HCT116 (cell line): ENCODE data around the gene CISH. TPM values are rescaled to one million over a fixed set of nuclear protein-coding genes. Genes with fewer than 3 reads are reported as not detected.

Experiments
- ATAC-seq: fragments of 200-7000 bp; cut with Tn5 transposase; 2 replicates; pipeline ENCODE4 v1.9.1; 2020; ENCODE audit warnings: mild to moderate bottlenecking, moderate library complexity
- BruUV-seq: library from RNA; stranded (reverse); fragments of 400-500 nt; replicated peaks from 2 replicates; lab custom pipeline; 2021; lab: Mats Ljungman, UMichigan
- CTCF ChIA-PET: fragments of 300-600 bp; sonication (Branson Sonifier 250); formaldehyde crosslinking; loops from one replicate; lab custom pipeline; 2021; ENCODE audit warnings: antibody characterized with exemption; lab: Charles Lee
- POLR2A ChIA-PET: fragments of 300-600, 350-600 bp; sonication (Branson Sonifier 250); formaldehyde crosslinking; loops from one replicate; lab custom pipeline; 2021; ENCODE audit warnings: antibody characterized with exemption; lab: Charles Lee
- RAD21 ChIA-PET, 2 experiments: fragments of 300-600 bp; sonication (Branson Sonifier 250); formaldehyde crosslinking; loops; one replicate each; lab custom pipeline; 2023; ENCODE audit warnings: low total read pairs in 2 of 2; ENCODE audit not compliant: uncharacterized antibody in 2 of 2, unreplicated experiment in 2 of 2, low non-redundant PET in 1 of 2; lab: Charles Lee
- DNase-seq: peaks from one replicate; pipeline ENCODE4 v3.0.0-alpha.2; 2010; ENCODE audit warnings: low read depth, low spot score
- H2AFZ ChIP-seq: fragments of 200-600 bp; shearing (Covaris generic), sonication (generic); 2 replicates; pipeline ENCODE4 v1.6.1; 2017; ENCODE audit warnings: low read depth, mixed run types, mixed read lengths, antibody characterized with exemption, low read length; ENCODE audit not compliant: poor library complexity, severe bottlenecking
- H3K27ac ChIP-seq: 2 replicates; pipeline ENCODE4 v1.5.1; 2012; ENCODE audit warnings: low read depth, low read length
- H3K27me3 ChIP-seq: fragments of 200-600 bp; sonication (generic); 2 replicates; pipeline ENCODE4 v1.6.1; 2016; ENCODE audit warnings: mixed run types, low read length, mixed read lengths; ENCODE audit not compliant: insufficient read depth
- H3K36me3 ChIP-seq, 2 experiments: fragments of 200-500 bp in 1 of 2; fragments of 200-600 bp in 1 of 2; sonication (Bioruptor generic) in 1 of 2; sonication (generic) in 1 of 2; 2 replicates each; pipeline versions ENCODE4 v1.5.1 to v1.6.1; 2014 to 2016; ENCODE audit warnings: low read length in 2 of 2, inconsistent platforms in 1 of 2, mixed read lengths in 1 of 2, mixed run types in 1 of 2; ENCODE audit not compliant: insufficient read depth in 2 of 2, control insufficient read depth in 1 of 2
- H3K4me1 ChIP-seq, 2 experiments: fragments of 200-600 bp in 1 of 2; sonication (generic) in 1 of 2; 2 replicates each; pipeline versions ENCODE4 v1.5.1 to v1.6.1; 2012 to 2017; ENCODE audit warnings: low read length in 2 of 2, inconsistent platforms in 1 of 2, mild to moderate bottlenecking in 1 of 2, mixed read lengths in 1 of 2, mixed run types in 1 of 2, moderate library complexity in 1 of 2; ENCODE audit not compliant: insufficient read depth in 2 of 2, control insufficient read depth in 1 of 2
- H3K4me2 ChIP-seq: fragments of 200-600 bp; sonication (generic); 2 replicates; pipeline ENCODE4 v1.6.1; 2017; ENCODE audit warnings: mixed run types, low read length, mixed read lengths
- H3K4me3 ChIP-seq, 2 experiments: fragments of 200-600 bp in 1 of 2; sonication (generic) in 1 of 2; replicated peaks in 1 of 2; 2 replicates each; pipeline ENCODE4 v1.5.1; 2011 to 2016; ENCODE audit warnings: low read length in 2 of 2, control low read depth in 1 of 2, low read depth in 1 of 2, mild to moderate bottlenecking in 1 of 2, mixed read lengths in 1 of 2, mixed run types in 1 of 2
- H3K79me2 ChIP-seq: fragments of 200-600 bp; sonication (generic); 2 replicates; pipeline ENCODE4 v1.6.1; 2017; ENCODE audit warnings: mild to moderate bottlenecking, mixed run types, low read length, moderate library complexity, mixed read lengths; ENCODE audit not compliant: insufficient read depth
- H3K9ac ChIP-seq: fragments of 200-600 bp; sonication (generic); 2 replicates; pipeline ENCODE4 v1.6.1; 2016; ENCODE audit warnings: low read length, mixed read lengths
- H3K9me2 ChIP-seq: fragments of 200-600 bp; sonication (generic), shearing (Covaris generic); 2 replicates; pipeline ENCODE4 v1.6.1; 2017; ENCODE audit warnings: mixed run types, mild to moderate bottlenecking, moderate library complexity; ENCODE audit not compliant: insufficient read depth
- H3K9me3 ChIP-seq, 2 experiments: fragments of 200-500 bp in 1 of 2; fragments of 200-600 bp in 1 of 2; sonication (Bioruptor generic) in 1 of 2; sonication (generic) in 1 of 2; 2 replicates each; pipeline ENCODE4 v1.6.1; 2014 to 2017; ENCODE audit warnings: low read length in 2 of 2, mixed read lengths in 2 of 2, inconsistent platforms in 1 of 2, low read depth in 1 of 2, mild to moderate bottlenecking in 1 of 2, mixed run types in 1 of 2, moderate library complexity in 1 of 2; ENCODE audit not compliant: control insufficient read depth in 1 of 2, insufficient read depth in 1 of 2
- H4K20me1 ChIP-seq: fragments of 200-600 bp; sonication (generic), shearing (Covaris generic); 2 replicates; pipeline ENCODE4 v1.6.1; 2017; ENCODE audit warnings: mixed run types, mild to moderate bottlenecking, moderate library complexity; ENCODE audit not compliant: insufficient read depth
- CBX3 ChIP-seq: IDR thresholded peaks from 2 replicates; pipeline ENCODE4 v1.6.1; 2012; ENCODE audit warnings: low read depth
- CEBPB ChIP-seq: IDR thresholded peaks from 2 replicates; pipeline ENCODE4 v1.6.1; 2012; ENCODE audit warnings: low read depth
- EZH2 ChIP-seq: fragments of 200-600 bp; sonication (generic); IDR thresholded peaks from 2 replicates; pipeline ENCODE4 v1.6.1; 2017; ENCODE audit warnings: antibody characterized with exemption, mixed run types
- EZH2phosphoT487 ChIP-seq: fragments of 200-600 bp; IDR thresholded peaks from 2 replicates; pipeline ENCODE4 v1.6.1; 2018; ENCODE audit warnings: antibody characterized with exemption, borderline replicate concordance
- POLR2AphosphoS5 ChIP-seq: IDR thresholded peaks from 2 replicates; pipeline ENCODE4 v1.6.1; 2011; ENCODE audit warnings: mild to moderate bottlenecking, low read depth, low read length, moderate library complexity
- RAD21 ChIP-seq: IDR thresholded peaks from 2 replicates; pipeline ENCODE4 v1.6.1; 2012; ENCODE audit warnings: low read depth, mild to moderate bottlenecking
- SIN3A ChIP-seq: IDR thresholded peaks from 2 replicates; pipeline ENCODE4 v1.6.1; 2012; ENCODE audit warnings: low read depth
- SRF ChIP-seq: IDR thresholded peaks from 2 replicates; pipeline ENCODE4 v1.6.1; 2012; ENCODE audit warnings: low read depth
- intact Hi-C: fragments of 100-400 bp; cut with micrococcal nuclease; formaldehyde crosslinking; loops from 2 replicates; pipeline ENCODE4 v1.10.0; 2022
- total RNA-seq: library from RNA; stranded (reverse); gene quantifications from one replicate; pipeline ENCODE4 v1.2.1, GENCODE V29; 2021; ENCODE audit not compliant: unreplicated experiment
- TF ChIP-seq, protein P1 (sequence below), 3 experiments: fragments of 200-600 bp in 1 of 3; sonication (generic) in 1 of 3; IDR thresholded peaks in 2 of 3; conservative IDR thresholded peaks in 1 of 3; 2 replicates each; pipeline ENCODE4 v1.5.1; 2012 to 2017; ENCODE audit warnings: low read depth in 2 of 3, low read length in 2 of 3, antibody characterized with exemption in 1 of 3, borderline replicate concordance in 1 of 3, control low read depth in 1 of 3, mild to moderate bottlenecking in 1 of 3, mixed read lengths in 1 of 3, mixed run types in 1 of 3, moderate library complexity in 1 of 3; ENCODE audit not compliant: insufficient read depth in 1 of 3
- TF ChIP-seq, protein P2 (sequence below): IDR thresholded peaks from 2 replicates; pipeline ENCODE4 v1.6.1; 2012

CISH gene
- total RNA-seq, 1 experiment from 2014 or later, result 4.5 TPM

DNA sequence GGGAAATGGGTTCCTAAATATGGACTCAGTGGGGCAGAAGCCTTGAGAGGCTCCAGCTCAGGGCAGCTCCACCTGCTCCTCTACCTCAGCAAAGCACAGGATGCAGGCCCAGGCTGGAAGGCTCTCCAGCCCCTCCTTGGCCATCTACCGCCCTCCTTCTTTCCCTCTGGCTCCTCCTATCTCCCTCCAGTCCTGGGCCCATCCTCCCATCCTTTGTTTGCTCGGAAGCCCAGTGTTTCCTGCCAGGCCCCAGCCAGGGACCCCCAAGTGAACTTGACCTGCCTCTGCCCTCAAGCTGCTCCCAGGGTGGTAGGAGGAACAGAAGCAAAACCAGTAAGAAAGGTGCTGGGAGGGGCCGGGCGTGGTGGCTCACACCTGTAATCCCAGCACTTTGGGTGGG, 25.4 kb upstream of the CISH start:
- BruUV-seq, result no TSS peak
- RAD21 ChIA-PET, result no interaction called here

DNA sequence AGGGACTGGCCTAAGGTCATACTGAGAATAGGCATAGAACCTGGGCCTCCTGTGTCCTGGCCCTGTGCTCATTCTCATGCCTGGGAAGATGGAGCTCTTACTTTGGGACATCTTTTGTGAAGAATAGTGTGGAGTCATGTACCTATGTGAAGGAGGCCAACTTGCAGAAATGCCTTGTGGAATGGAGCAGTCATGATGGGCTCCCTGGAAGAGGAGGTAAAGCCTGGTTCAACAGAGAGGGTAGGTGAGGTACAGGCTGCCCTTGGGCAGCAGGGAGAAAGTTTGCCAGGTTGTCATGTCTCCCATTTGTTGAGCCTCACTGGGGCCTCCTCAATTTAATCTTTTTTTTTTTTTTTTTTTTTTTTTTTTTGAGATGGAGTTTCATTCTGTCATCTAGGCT, 23.5 kb upstream of the CISH start:
- Histone ChIP-seq H3K36me3 (peaks cover 0 to 7% of the 10 kb centered on the region in 2 experiments; a peak in 1 of 4 replicates), H3K4me1 (peaks cover 23 to 67% of the 10 kb centered on the region in 2 experiments), H4K20me1 (no peaks in the 10 kb centered on the region; the same call in 1 of the 2 replicates), H3K4me3 (no peak overlapping the region), H3K4me2 (no peak overlapping the region), H3K9me2 (no peaks in the 10 kb centered on the region), H3K9ac (no peak overlapping the region), H2AFZ (no peak overlapping the region), H3K27me3 (no peaks in the 10 kb centered on the region), H3K9me3 (no peaks in the 10 kb centered on the region), H3K79me2 (peaks cover 89% of the 10 kb centered on the region), H3K27ac (no peak overlapping the region)
- intact Hi-C loops, result no loop called here
- ChIA-PET POLR2A (interaction anchor here (0.7 kb wide), 1 partner anchor 18 kb away, joined by 3 read pairs; the partner anchor contains the start of gene MAPKAPK3), CTCF (interaction anchor here (0.7 to 1.2 kb wide), 2 partner anchors 10 to 18 kb away, joined by 4 to 5 read pairs; no protein-coding TSS in a partner anchor)
- BruUV-seq, result no TSS peak
- no peak for ATAC-seq
- no peak for DNase-seq
- no peak for TF ChIP-seq RAD21
- TF ChIP-seq CEBPB, result no peak
- no peak for TF ChIP-seq SIN3A
- no peak for TF ChIP-seq SRF
- TF ChIP-seq EZH2, result no peak
- TF ChIP-seq, protein P1, sequence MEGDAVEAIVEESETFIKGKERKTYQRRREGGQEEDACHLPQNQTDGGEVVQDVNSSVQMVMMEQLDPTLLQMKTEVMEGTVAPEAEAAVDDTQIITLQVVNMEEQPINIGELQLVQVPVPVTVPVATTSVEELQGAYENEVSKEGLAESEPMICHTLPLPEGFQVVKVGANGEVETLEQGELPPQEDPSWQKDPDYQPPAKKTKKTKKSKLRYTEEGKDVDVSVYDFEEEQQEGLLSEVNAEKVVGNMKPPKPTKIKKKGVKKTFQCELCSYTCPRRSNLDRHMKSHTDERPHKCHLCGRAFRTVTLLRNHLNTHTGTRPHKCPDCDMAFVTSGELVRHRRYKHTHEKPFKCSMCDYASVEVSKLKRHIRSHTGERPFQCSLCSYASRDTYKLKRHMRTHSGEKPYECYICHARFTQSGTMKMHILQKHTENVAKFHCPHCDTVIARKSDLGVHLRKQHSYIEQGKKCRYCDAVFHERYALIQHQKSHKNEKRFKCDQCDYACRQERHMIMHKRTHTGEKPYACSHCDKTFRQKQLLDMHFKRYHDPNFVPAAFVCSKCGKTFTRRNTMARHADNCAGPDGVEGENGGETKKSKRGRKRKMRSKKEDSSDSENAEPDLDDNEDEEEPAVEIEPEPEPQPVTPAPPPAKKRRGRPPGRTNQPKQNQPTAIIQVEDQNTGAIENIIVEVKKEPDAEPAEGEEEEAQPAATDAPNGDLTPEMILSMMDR (IDR thresholded peaks at IDR 0.05 in 2 of 3, conservative IDR thresholded peaks at IDR 0.05 in 1 of 3; ENCODE audit: borderline replicate concordance in 1 of 3, insufficient read depth in 1 of 3, low read depth in 2 of 3, low read length in 2 of 3), result no peak
- TF ChIP-seq POLR2AphosphoS5, result no peak
- TF ChIP-seq CBX3, result no peak
- TF ChIP-seq, all 23 proteins: peak for 0
- RAD21 ChIA-PET, result no interaction called here

More for the DNA sequence above, 25.4 kb upstream of the CISH start:
- no peak overlapping the region for H3K4me3 ChIP-seq
- no peaks in the 10 kb centered on the region for H3K9me3 ChIP-seq
- TF ChIP-seq EZH2phosphoT487 (no peak), CBX3 (no peak)
- TF ChIP-seq, protein P2, sequence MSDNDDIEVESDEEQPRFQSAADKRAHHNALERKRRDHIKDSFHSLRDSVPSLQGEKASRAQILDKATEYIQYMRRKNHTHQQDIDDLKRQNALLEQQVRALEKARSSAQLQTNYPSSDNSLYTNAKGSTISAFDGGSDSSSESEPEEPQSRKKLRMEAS, result no peak
- H3K4me2 ChIP-seq, result peak overlapping the region; percentile 12; the same call in 1 of the 2 replicates
- no peaks in the 10 kb centered on the region for H3K9me2 ChIP-seq
- peaks cover 0 to 20% of the 10 kb centered on the region in 2 experiments; a peak in 1 of 4 replicates for H3K36me3 ChIP-seq
- H3K4me1 ChIP-seq, result peaks cover 12 to 48% of the 10 kb centered on the region in 2 experiments
- H3K79me2 ChIP-seq, result peaks cover 70% of the 10 kb centered on the region
- H2AFZ ChIP-seq, result no peak overlapping the region
- no peak for DNase-seq
- no peak for ATAC-seq
- no peak overlapping the region for H3K9ac ChIP-seq
- no peaks in the 10 kb centered on the region; the same call in 1 of the 2 replicates for H4K20me1 ChIP-seq
- intact Hi-C loops, result no loop called here
- H3K27me3 ChIP-seq, result no peaks in the 10 kb centered on the region
- ChIA-PET POLR2A (no interaction called here), CTCF (interaction anchor here (0.7 to 1.6 kb wide), 2 partner anchors 16 to 95 kb away, joined by 4 to 5 read pairs; no protein-coding TSS in a partner anchor)
- H3K27ac ChIP-seq, result no peak overlapping the region
